GM18499 (cell line): ENCODE data around the gene REEP1.

Source experiments
- ATAC-seq: cut with Tn5 transposase; IDR thresholded peaks from one replicate; pipeline ENCODE4 v1.9.1; 2021; ENCODE audit warnings: moderate number of reproducible peaks; ENCODE audit not compliant: insufficient read depth, unreplicated experiment

REEP1 gene

DNA sequence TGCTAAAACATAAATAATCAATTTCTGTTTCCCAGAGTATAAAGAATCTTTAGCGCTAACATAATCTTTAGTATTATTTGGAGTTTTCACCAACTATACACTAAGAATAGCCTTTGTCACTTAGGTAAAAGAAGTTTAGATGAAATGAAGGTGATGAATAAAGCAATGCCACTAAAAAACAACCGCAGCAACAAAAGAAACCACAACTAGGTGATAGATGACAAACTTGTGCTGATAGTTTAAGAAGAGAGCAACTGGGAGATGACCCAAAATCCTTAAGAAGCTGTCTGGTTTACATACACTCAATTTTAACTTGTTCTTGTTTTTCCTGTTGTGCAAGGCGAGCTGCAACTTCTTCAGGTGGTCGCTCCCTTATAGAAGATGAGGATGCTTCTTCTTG is 167.0 kb downstream of the REEP1 start:
- no peak for ATAC-seq
